BJ (cell line): Measurements from ENCODE around the gene LRRC4B. TPM values are rescaled to one million over a fixed set of nuclear protein-coding genes. Genes with fewer than 3 reads are reported as not detected.
"Not testable (repeated sequence)": the region's sequence is repeated elsewhere in the genome, so short reads cannot be mapped to it uniquely, and the experiment has no call there.

Experiments used
- CTCF ChIA-PET: fragments of 350-600 bp; formaldehyde crosslinking; extraction: SDS; loops from one replicate; lab custom pipeline; 2021; ENCODE audit warnings: antibody characterized with exemption, inconsistent platforms; lab: Yijun Ruan, JAX
- POLR2A ChIA-PET: fragments of 300-600 bp; sonication (Branson Sonifier 250); formaldehyde crosslinking; extraction: SDS; loops from one replicate; lab custom pipeline; 2021; ENCODE audit warnings: antibody characterized with exemption; lab: Charles Lee
- DNase-seq: peaks from one replicate; pipeline ENCODE4 v3.0.0-alpha.2; 2011; ENCODE audit warnings: low read depth
- H3K27me3 ChIP-seq: 2 replicates; pipeline ENCODE4 v1.6.0; 2011; ENCODE audit warnings: low read length; ENCODE audit not compliant: control insufficient read depth, insufficient read depth
- H3K36me3 ChIP-seq: 2 replicates; pipeline ENCODE4 v1.5.1; 2011; ENCODE audit warnings: low read length; ENCODE audit not compliant: control insufficient read depth, insufficient read depth
- H3K4me3 ChIP-seq: 2 replicates; pipeline ENCODE4 v1.5.1; 2011; ENCODE audit warnings: low read depth, mild to moderate bottlenecking, control low read depth, low read length
- CTCF ChIP-seq: IDR thresholded peaks from 2 replicates; pipeline ENCODE4 v1.5.1; 2011; ENCODE audit warnings: low read depth, mild to moderate bottlenecking, control low read depth, inconsistent platforms, low read length, moderate library complexity; ENCODE audit not compliant: insufficient read depth
- polyA minus RNA-seq: library from RNA; depleted of rRNA, polyadenylated mRNA; stranded (reverse); fragments of >200 nt; gene quantifications from 2 replicates; pipeline ENCODE4 v1.2.3, GENCODE V29; 2011; rRNA and poly(A)+ RNA removed
- polyA plus RNA-seq: library from polyadenylated mRNA; depleted of rRNA; stranded (reverse); fragments of >200 nt; gene quantifications from 2 replicates; pipeline ENCODE4 v1.2.3, GENCODE V29; 2011; rRNA removed

LRRC4B gene
- polyA plus RNA-seq, result 0.04 and 0.06 TPM in 2 replicates
- polyA minus RNA-seq, result 0.09 TPM in 1 of 2 replicates, not detected in the other

DNA sequence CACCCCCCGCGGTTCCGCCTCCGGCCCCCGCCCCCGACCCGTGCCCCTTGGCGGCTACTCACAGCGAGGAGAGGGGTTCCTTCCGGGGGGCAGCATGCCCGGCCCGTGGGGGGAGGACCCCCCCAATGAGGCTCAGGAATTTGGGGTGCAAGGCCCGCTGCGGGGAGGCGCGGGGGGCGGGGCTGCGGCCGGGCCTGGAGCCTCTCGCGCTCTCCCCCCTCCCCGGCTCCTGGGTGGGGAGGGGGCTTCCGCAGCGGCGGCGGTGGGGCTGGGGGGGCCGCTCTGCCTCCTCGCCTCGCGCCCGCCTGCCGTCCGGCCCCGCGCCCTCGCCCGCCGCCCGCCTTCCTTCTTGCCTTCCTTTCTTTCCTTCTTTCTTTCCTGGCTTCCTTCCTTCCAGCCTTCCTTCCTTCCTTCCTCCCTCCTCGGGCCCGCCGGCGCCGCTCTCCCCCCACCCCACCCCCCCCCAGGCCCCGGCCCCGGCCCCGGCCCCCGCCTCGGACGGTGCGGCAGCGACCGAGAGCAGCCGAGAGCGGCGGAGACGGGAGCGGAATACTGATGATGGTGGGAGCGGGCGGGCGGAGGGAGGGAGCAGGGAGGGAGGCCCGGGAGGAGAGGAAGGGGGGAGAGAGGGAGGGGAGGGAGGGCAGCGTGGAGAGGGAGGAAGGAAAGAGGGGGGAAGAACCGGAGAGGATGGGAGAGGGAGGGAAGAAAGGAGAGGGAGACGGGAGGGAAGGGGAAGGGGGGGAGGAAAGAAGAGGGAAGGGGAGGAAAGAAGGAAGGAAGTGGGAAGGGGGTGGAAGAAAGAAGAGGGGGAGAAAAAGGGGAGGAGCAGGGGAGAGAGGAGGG, at the start of gene LRRC4B:
TSS of gene LRRC4B (minus strand) at position 554 of the 846 bp plus-strand sequence. CDS start 19,597 bp downstream, outside the sequence.
- Histone ChIP-seq H3K27me3 (peaks cover 9% of the 10 kb centered on the region), H3K4me3 (no peak within 1 kb of the TSS), H3K36me3 (no peaks in the 10 kb centered on the region)
- ChIA-PET CTCF (no interaction called here), POLR2A (no interaction called here)
- no peak for DNase-seq
- TF ChIP-seq CTCF, result no peak

- H3K4me3 ChIP-seq, H3K36me3 ChIP-seq, CTCF ChIA-PET, H3K27me3 ChIP-seq, POLR2A ChIA-PET, DNase-seq: not testable (repeated sequence)
These were observed 44.5 kb upstream of the LRRC4B start for GRCh38 chr19:50612504-50613404.

- ChIA-PET POLR2A (no interaction called here), CTCF (no interaction called here)
- TF ChIP-seq CTCF, result peak; percentile 46
- H3K4me3 ChIP-seq, result no peak overlapping the region
- no peak for DNase-seq
- no peaks in the 10 kb centered on the region for H3K36me3 ChIP-seq
- no peaks in the 10 kb centered on the region for H3K27me3 ChIP-seq
These were observed 39.9 kb upstream of the LRRC4B start for GRCh38 chr19:50607874-50608785.

DNA sequence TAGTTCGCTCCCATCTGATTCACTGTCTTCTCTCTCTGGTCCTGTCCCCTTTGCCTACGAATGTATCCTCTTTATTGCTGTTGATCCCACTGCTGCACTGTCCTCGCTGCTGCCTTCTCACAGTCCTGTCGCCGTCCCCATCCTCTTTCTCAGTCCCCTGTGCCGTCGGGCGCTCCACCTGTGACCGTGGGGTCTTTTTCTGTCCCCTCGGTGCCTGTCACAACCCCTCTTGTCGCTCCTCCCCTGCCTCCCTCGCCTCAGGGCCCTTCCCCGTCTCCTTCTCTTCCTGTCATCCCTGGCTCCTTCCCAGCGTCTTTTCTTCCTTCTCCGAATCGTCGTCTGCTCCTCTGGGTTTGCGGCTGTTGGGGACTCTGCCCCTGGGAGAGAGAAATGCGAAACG, 39.2 kb upstream of the LRRC4B start:
- Histone ChIP-seq H3K36me3 (no peaks in the 10 kb centered on the region), H3K4me3 (no peak overlapping the region), H3K27me3 (no peaks in the 10 kb centered on the region)
- no peak for DNase-seq
- CTCF ChIA-PET, result no interaction called here
- TF ChIP-seq CTCF, result no peak
- POLR2A ChIA-PET, result no interaction called here

- DNase-seq, POLR2A ChIA-PET, H3K36me3 ChIP-seq, H3K27me3 ChIP-seq, CTCF ChIA-PET, H3K4me3 ChIP-seq: not testable (repeated sequence)
These were observed 38.0 kb upstream of the LRRC4B start for GRCh38 chr19:50606059-50606836.

DNA sequence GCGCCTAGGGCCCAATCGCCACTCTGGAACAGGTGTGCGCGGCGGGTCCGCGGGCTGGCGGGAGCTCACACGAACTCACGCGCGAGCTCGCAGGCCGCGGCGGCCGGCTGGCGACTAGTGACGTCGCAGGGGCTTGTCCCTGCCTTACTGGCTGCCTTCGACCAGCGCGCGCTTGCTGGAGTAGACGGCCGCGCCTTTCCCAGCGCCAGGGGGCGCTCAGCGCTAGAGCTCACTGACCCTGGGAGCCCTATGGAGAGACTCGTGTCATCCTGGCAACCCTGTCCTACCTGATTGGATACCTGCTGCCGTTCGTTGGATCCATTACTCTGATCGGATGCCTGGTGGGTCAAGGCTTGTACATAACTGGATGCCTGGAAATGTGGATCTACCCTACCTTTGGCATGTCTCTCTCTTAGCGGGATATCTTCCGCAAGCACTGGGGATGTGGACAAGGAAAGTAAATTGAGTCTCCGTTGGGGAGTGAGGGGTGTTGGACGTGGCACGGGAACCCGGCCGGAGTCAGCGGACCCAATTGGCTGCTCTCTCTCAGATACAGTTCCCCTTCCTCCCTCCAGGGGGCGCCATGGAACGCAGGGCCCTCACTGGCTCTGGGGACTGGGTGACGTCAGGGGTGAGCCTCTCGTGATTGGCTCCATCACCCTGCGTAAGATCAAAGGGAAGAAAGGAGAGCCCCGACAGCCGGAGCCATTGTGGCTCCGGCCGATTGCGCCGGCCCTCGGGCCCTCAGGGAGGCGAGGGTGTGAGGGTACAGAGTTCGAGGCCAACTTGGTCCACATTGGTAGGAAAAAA, 36.2 kb upstream of the LRRC4B start:
- H3K36me3 ChIP-seq, H3K27me3 ChIP-seq, POLR2A ChIA-PET, H3K4me3 ChIP-seq, CTCF ChIA-PET, DNase-seq: not testable (repeated sequence)
